ENCODE data around the gene APCDD1L.

Gene APCDD1L

DNA sequence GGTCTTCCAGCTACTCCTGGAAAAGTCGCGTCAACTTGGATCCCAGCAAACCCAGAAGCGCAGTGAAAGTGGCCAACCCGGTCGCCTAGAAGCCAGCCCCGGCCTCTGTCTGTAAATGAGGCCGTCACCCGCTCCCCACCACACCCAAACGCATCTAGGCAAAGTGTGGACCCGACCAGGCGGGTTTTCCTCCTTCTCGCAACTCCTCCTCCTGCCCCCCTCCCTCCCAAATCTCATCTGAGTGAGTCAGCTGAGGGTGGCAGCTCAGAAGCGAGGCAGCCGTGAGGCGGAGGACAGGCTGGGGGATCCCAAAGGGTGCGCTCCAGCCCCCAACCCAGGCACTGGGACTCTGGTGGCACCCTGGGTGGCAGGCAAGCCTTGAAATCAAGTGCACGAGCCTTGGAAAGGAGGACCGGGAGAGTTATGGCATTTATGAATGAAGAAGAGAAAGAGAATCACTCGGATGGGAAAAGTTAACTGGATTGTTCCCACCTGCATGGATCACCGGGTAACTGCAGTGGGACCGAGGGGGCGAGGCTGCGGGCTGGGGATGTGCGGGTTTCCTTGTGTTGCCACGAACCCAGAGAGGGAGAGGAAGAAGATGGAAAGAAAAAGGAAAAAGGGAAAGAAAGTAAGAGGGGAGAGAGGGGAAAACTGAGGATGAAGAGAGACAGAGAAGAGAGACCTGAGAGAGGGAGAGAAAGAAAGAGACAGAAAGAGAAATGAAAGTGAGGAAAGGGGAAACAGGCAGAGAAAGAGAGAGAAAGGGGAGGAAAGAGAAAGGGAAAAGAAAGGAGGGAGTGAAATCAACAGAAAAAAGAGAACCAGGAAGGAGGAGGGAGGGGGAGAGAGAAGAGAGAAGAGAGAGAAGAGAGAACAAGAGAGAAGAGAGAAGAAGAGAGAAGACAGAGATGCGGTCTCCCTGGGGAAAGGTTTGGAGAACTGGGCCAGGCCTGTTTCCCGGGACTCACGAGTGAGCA, at the start of gene APCDD1L:
TSS of gene APCDD1L (minus strand) at position 167 of the 980 bp plus-strand sequence. CDS start 692 bp downstream, outside the sequence.
- no peak for DNase-seq (ENCODE audit: low read depth)

- no peak for DNase-seq (ENCODE audit: low read depth)
Observed at GRCh38 chr20:58559368-58559729, 44.1 kb upstream of the APCDD1L start.

DNA sequence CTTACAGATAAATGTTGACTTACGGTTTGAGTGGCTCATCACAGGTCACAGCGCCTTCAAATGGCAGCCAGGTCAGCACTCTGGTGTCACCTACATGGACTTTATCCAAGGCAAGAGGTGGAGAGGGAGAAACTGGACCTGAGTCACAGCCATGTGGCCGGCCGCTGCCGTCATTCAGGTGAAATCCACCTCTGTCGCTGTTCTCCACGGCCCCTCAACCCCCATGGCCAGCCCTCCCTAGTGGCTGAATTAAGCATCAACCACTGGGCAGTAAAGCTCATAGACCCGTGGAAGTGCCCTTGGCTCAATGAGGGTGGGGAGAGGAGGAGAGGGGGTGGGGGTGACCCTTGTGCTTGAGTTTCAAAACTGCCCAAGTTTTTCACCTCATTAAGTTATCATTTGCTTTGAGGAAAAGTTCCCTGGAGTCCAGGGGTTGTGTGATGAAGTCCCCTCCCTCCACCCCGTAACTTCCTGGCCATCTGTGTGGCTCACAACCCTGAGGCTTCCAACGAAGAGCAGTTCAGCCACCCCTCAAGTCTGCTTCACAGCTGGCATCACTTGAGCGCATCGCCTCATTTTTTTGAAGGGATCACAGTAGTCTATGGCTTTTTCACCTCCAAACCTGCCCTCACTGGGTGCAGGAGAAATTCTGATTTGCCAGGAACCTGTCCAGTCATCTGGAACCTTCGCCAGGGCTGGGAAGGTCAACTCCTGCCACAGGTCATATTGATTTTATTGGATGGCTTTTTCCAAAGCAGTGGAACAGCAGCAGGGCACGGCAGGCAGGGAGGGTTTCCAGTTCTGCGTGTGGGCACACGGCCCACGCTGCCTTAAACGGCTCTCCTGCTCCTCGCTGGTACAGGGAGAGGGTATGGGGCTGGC, 43.5 kb upstream of the APCDD1L start:
- DNase-seq (ENCODE audit: low read depth) = no peak

GRCh38 chr20:58557733-58558342, 42.6 kb upstream of the APCDD1L start:
- DNase-seq (ENCODE audit: low read depth) = no peak

GRCh38 chr20:58556961-58557360, 41.8 kb upstream of the APCDD1L start:
- DNase-seq (ENCODE audit: low read depth) = no peak

GRCh38 chr20:58555078-58555765, 40.0 kb upstream of the APCDD1L start:
- DNase-seq (ENCODE audit: low read depth) = no peak

GRCh38 chr20:58554541-58554940, 39.3 kb upstream of the APCDD1L start:
- DNase-seq (ENCODE audit: low read depth) = no peak

GRCh38 chr20:58553841-58554240, 38.6 kb upstream of the APCDD1L start:
- no peak for DNase-seq (ENCODE audit: low read depth)

DNA sequence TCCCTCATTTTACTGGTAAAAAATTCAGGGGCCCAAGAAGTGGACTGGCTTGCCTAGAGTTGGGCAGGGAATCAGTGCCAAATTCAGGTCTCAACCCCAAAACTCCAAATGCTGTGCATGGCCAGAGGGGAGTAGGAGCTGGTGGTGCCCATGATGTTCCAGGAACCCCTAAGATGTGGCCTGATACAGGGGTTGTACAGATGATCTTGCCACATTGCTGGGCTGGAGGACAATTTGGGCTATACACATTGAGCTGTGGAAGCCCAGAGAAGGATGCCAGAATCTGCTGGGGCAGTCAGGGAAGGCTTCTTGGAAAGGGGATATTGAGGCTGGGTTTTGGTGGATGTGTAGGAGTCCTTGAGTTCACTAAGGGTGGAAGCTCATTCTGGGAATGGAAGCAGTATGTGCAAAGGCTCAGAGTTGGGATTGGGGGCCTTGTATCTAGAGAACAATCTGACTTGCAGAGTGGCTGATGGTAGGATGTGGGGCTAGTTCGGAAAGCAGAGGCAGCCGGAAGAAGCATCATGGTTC, 38.0 kb upstream of the APCDD1L start:
- DNase-seq (ENCODE audit: low read depth) = no peak

DNA sequence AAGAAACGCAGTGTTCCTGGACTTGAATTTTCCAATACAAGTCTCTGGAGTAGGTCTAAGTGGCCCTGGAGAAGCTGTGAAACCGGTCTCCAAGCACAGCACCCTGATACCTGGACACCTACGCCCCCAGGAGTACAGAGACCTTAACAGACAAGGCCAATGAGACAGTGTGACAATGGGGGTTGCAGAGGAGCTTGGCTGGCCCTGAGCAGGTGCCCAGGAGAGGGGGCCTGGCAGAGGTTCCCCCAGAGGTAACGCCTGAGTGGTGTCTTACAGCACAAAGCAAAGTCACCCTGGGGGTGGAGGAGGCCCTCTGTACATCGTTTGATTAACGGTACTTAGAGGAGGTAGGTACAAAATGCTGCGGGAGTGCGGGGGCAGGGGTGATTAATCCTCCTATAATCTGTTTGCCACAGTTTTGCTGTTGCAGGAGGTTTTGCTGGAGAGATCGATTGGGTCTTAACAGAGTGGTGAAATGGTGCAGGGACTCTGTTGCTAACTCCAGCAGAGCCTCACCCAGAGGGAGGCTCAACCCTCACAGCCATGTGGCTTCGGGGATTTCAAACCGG, 37.3 kb upstream of the APCDD1L start:
- DNase-seq (ENCODE audit: low read depth) = no peak

GRCh38 chr20:58551631-58552030, 36.4 kb upstream of the APCDD1L start:
- DNase-seq (ENCODE audit: low read depth) = no peak

DNA sequence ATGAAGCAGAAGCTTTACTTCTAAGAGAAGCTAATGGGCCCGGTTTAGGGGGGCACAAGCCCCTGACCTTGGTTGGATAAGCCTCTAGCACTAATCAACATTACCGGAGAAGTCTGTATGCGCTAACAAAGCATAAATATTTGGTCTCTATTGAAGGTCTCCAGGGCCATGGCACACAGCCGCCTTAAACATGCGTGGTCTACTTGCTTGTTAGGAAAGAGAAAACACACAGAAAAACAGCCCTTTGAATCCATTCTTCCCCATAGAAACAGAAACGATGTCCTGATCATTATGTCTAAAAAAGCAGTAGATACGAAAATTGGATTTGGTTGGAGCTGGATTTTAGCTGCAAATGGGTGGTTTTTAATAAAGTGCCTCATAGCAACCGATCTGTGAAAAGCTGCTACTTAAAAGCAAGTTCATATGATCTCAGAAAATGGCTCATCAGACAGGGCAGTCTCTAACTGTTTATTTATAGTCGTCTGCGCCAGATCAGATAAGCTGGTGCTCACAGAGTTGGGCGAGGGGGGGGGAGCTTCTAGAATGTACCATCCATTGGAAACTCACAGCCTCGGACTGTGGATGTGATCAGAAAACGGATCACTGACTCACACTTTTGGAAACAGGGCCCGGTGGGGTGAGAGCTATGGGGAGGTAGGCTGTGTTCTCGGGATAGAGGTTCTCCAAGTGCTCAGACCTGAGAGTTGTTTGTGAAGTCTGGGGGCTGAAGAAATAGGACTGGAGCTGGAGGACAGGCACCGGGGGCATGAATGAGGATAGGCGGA, 35.3 kb upstream of the APCDD1L start:
- DNase-seq (ENCODE audit: low read depth) = no peak

GRCh38 chr20:58549231-58550209, 34.3 kb upstream of the APCDD1L start:
- no peak for DNase-seq (ENCODE audit: low read depth)

DNA sequence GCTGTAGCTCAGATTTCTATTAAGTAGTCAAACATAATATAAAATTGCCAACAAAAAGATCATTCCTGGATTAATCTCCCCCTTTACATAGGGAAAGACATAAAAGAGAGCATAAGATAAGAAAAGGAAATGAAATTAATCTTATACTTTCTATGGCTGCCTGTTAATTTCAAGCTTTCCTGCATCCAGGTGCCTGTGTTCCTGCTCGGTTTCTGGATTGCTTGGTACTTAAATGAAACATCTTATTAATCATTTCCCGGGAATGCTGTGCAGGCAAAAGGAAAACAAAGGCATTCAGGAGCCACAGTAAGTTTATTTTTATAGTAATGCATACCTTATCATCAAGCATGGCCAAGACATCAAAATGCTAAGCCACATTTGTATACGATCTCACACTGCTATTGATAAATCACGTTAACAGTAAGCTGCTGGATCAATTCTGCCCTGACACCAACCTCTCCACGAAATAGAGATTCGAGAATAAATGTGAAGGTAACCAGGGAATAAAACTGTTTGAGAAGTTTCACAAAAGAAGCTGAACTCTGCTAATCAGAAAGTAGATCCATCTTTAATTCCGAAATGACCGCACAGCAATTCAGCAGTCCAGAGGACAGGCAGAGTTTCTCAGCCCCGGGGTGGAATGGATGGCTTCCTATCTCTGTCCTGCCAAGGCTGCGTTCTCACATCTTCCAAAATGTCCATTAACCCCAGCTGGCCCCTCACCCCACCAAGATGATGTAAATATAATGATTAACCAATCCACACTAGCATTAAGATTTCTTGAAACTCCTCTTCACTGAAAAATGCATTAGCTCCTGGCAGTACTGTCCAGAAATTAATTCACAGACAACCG, 32.6 kb upstream of the APCDD1L start:
- DNase-seq (ENCODE audit: low read depth) = no peak

DNA sequence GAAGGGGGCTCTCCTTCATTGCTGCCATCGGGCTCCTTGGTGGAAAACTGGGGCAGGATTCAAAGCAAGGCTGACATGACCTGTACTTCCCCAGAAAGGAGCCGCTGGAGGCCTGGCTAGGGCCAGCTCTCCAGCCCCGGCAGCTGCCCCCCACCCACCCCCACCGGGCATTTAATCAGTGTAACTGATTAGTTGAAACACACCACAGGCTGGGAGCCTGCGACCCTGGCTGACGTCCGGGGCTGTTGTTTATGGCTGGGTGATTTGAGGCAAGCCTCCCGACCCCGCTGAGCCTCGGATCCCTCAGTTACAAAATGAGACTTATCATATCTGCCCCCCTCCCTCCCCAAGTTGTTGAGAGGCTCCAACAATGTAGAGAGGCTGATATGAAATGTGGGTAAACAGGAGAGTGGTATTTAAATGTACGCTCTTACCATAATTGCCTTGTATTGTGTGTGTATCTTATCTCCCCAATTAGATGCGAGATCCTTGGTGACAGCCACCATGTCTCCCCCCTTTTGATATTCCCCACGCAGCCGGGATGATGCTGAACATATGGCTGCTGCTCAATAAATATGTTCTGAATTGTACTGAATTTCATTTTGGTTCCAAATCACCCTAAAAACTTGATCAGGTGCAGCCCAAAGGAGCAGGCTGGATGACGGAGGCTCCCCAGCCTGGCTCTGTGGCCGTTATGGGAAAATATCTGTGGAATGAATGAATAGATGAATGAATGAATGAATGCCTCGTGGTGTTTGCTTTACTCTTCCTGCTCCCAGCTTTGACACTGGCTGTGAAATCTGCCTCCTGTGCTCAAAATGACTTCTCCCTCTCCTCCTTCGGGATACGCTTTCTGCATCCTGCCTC, 31.8 kb upstream of the APCDD1L start:
- DNase-seq (ENCODE audit: low read depth) = no peak

DNA sequence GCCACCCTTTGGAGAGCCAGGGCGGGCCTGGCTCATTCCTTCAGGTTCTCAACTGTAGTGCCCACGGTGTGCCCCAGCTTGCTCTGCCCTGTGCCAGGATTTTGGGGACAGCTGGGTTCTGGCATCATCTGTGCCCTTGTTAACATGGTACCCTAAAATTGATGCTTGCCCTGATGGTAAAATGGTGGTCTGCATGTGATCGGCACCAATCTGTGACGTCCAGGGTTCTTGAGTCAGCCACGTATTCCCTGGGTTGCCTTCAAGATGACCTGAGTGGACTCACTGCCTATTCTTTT, 31.2 kb upstream of the APCDD1L start:
- DNase-seq (ENCODE audit: low read depth) = no peak

All from activated gamma-delta T cell treated with anti-CD3 and anti-CD28 coated beads, Interleukin-2, amount 50 U/mL, for 16 hours (primary cell).